Suprapubic skin (tissue), 4 donors: ENCODE results near the gene DSC2. TPM values are rescaled to one million over a fixed set of nuclear protein-coding genes. Genes with fewer than 3 reads are reported as not detected.

Experiments used
- DNase-seq, 2 donors: peaks; one replicate each; pipeline ENCODE4 v3.0.0-alpha.2; 2019; ENCODE audit warnings: low spot score in 2 of 2
- H3K27ac ChIP-seq: fragments of 200-600 bp; sonication (generic); one replicate; pipeline ENCODE4 v1.5.1; 2019
- H3K27me3 ChIP-seq: fragments of 200-600 bp; sonication (generic); one replicate; pipeline ENCODE4 v1.5.1; 2019
- H3K36me3 ChIP-seq: fragments of 200-600 bp; sonication (generic); one replicate; pipeline ENCODE4 v1.5.1; 2019
- H3K4me1 ChIP-seq: fragments of 200-600 bp; sonication (generic); one replicate; pipeline ENCODE4 v1.5.1; 2019
- H3K4me3 ChIP-seq: fragments of 200-600 bp; sonication (generic); one replicate; pipeline ENCODE4 v1.5.1; 2019; ENCODE audit warnings: mild to moderate bottlenecking
- H3K9me3 ChIP-seq: fragments of 200-600 bp; sonication (generic); one replicate; pipeline ENCODE4 v1.5.1; 2019
- EP300 ChIP-seq: sonication (generic); formaldehyde crosslinking; IDR thresholded peaks from one replicate; pipeline ENCODE4 v1.6.1; 2017; ENCODE audit warnings: antibody characterized with exemption
- POLR2A ChIP-seq, 2 donors: fragments of 450-650 bp; IDR thresholded peaks; one replicate each; pipeline ENCODE4 v1.6.1; 2017; ENCODE audit warnings: antibody characterized with exemption in 2 of 2, mild to moderate bottlenecking in 2 of 2, moderate library complexity in 2 of 2
- POLR2AphosphoS5 ChIP-seq, 3 donors: sonication (generic); formaldehyde crosslinking; IDR thresholded peaks; one replicate each; pipeline ENCODE4 v1.6.1; 2017; ENCODE audit warnings: antibody characterized with exemption in 3 of 3
- WGBS: methylation state at CpG from one replicate; pipeline ENCODE4 v1.1.5; 2018; 5-methylcytosine and 5-hydroxymethylcytosine counted together
- total RNA-seq, 4 donors: library from RNA; depleted of rRNA; stranded (reverse); fragments of >200 nt; gene quantifications; one replicate each; pipeline ENCODE4 v1.1.0, GENCODE V29; 2016
- TF ChIP-seq, protein P1 (sequence below), 2 donors: fragments of 200-600 bp in 1 of 2; fragments of 450-650 bp in 1 of 2; sonication (generic) in 1 of 2; IDR thresholded peaks; one replicate each; pipeline ENCODE4 v1.5.1; 2016 to 2019; ENCODE audit warnings: antibody characterized with exemption in 2 of 2, mild to moderate bottlenecking in 1 of 2, moderate library complexity in 1 of 2

Gene DSC2
- total RNA-seq, 4 donors from 2014 or later, result 26.2 to 36.4 (median 32.3) TPM

DNA sequence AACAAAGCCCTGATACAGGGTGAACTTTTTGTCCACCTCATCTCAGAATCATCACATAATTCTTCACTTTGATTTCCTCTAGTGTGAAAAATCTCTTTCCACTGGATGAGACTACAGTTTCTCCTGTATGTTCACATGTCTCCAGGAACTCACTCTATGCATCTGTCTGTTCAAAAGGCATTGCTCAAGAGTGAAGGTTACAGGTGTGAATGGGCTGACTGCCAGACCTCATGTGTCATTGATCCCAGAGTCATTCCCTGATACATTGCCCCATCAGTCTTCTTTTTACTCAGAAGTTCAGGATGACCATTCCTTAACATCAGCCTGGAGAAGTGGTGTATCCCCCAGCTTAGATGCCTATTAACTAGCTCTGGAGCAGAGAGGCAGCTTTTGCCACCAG, 55.3 kb downstream of the DSC2 start:
- H3K36me3 ChIP-seq, result no peaks in the 10 kb centered on the region
- H3K27ac ChIP-seq, result no peak overlapping the region
- H3K4me3 ChIP-seq, result no peak overlapping the region
- peaks cover 18% of the 10 kb centered on the region for H3K27me3 ChIP-seq
- peaks cover 9% of the 10 kb centered on the region for H3K4me1 ChIP-seq
- TF ChIP-seq EP300 (no peak), POLR2AphosphoS5 (IDR thresholded peaks at IDR 0.05) (no peak), POLR2A (IDR thresholded peaks at IDR 0.05) (no peak)
- TF ChIP-seq, protein P1, sequence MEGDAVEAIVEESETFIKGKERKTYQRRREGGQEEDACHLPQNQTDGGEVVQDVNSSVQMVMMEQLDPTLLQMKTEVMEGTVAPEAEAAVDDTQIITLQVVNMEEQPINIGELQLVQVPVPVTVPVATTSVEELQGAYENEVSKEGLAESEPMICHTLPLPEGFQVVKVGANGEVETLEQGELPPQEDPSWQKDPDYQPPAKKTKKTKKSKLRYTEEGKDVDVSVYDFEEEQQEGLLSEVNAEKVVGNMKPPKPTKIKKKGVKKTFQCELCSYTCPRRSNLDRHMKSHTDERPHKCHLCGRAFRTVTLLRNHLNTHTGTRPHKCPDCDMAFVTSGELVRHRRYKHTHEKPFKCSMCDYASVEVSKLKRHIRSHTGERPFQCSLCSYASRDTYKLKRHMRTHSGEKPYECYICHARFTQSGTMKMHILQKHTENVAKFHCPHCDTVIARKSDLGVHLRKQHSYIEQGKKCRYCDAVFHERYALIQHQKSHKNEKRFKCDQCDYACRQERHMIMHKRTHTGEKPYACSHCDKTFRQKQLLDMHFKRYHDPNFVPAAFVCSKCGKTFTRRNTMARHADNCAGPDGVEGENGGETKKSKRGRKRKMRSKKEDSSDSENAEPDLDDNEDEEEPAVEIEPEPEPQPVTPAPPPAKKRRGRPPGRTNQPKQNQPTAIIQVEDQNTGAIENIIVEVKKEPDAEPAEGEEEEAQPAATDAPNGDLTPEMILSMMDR (IDR thresholded peaks at IDR 0.05), result no peak
- H3K9me3 ChIP-seq, result no peaks in the 10 kb centered on the region
- DNase-seq, result no peak

DNA sequence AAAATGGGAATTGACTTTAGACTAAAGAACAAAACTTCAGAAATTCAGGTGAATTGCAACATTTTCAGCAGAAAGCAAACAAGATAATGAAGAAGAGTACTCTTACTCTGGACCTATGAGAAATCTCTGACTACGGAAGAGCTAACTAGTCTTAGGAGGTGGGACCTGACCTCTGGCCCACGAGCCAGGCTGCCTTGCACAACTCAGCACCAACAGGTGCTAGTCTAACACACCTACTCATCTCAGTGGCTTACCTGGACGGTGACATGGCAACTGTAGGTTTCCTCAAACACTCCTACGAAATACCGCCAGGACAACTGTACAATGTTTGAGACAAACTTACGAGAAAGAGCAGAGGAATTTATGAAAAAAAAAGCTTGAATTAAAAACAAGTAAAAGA, 56.6 kb downstream of the DSC2 start:
- no peak for DNase-seq
- TF ChIP-seq POLR2A (IDR thresholded peaks at IDR 0.05) (no peak), POLR2AphosphoS5 (IDR thresholded peaks at IDR 0.05) (no peak), EP300 (no peak)
- TF ChIP-seq, protein P1 (IDR thresholded peaks at IDR 0.05), result no peak
- Histone ChIP-seq H3K27me3 (peaks cover 30% of the 10 kb centered on the region), H3K36me3 (no peaks in the 10 kb centered on the region), H3K9me3 (no peaks in the 10 kb centered on the region), H3K27ac (no peak overlapping the region), H3K4me3 (no peak overlapping the region), H3K4me1 (peaks cover 14% of the 10 kb centered on the region)
- WGBS, result 76% methylated on average over 6 of the region's 6 CpGs

DNA sequence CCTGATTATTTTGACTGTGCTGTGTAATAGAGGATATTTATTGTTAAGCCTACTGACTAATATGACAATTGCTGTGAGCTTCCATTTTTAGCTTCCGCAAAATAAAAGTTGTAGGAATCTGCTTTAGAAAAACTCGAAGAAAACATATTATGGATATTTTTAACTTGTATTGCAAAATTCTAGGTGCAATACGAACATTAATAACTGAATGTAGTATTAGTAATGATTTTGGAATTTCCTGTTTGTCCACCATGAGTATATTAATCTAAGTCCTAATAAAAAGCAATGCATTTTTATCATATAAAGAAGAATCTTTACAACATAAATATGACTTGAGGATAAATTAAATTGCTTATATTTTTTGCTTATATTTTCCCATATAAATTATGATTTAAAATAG, 57.3 kb downstream of the DSC2 start:
- peaks cover 17% of the 10 kb centered on the region for H3K4me1 ChIP-seq

DNA sequence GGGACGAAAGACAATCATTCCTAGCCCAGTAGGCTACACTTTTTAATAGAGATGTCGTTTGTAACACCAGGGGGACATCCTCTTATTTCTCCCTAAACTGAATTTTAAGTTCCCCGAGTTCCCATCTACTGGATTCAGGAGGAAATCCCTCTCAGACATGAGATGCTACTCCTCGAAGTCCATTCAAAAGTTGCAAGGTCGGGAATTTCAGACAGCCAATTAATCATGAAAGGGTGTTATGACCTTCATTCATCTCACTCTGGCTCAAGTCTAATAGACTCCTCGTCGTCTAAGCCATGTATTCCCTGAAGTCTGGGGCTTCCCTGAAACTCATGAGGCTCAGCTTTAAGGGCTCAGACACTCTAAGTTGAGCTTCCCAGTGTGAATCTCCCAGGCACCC, 58.5 kb downstream of the DSC2 start:
- DNase-seq, result no peak
- Histone ChIP-seq H3K27ac (no peak overlapping the region), H3K4me1 (peaks cover 17% of the 10 kb centered on the region), H3K4me3 (no peak overlapping the region), H3K27me3 (peaks cover 33% of the 10 kb centered on the region), H3K36me3 (no peaks in the 10 kb centered on the region), H3K9me3 (no peaks in the 10 kb centered on the region)
- 76% methylated on average over 7 of the region's 7 CpGs for WGBS
- TF ChIP-seq, protein P1 (IDR thresholded peaks at IDR 0.05), result no peak
- TF ChIP-seq POLR2A (IDR thresholded peaks at IDR 0.05) (no peak), EP300 (no peak), POLR2AphosphoS5 (IDR thresholded peaks at IDR 0.05) (no peak)

More for the DNA sequence above, 57.3 kb downstream of the DSC2 start:
- WGBS, result 54% methylated on average over 3 of the region's 3 CpGs
- TF ChIP-seq EP300 (no peak), POLR2A (IDR thresholded peaks at IDR 0.05) (no peak), POLR2AphosphoS5 (IDR thresholded peaks at IDR 0.05) (no peak)
- TF ChIP-seq, protein P1 (IDR thresholded peaks at IDR 0.05), result no peak
- Histone ChIP-seq H3K27ac (no peak overlapping the region), H3K36me3 (no peaks in the 10 kb centered on the region), H3K9me3 (no peaks in the 10 kb centered on the region), H3K4me3 (no peak overlapping the region), H3K27me3 (peaks cover 33% of the 10 kb centered on the region)
- no peak for DNase-seq

DNA sequence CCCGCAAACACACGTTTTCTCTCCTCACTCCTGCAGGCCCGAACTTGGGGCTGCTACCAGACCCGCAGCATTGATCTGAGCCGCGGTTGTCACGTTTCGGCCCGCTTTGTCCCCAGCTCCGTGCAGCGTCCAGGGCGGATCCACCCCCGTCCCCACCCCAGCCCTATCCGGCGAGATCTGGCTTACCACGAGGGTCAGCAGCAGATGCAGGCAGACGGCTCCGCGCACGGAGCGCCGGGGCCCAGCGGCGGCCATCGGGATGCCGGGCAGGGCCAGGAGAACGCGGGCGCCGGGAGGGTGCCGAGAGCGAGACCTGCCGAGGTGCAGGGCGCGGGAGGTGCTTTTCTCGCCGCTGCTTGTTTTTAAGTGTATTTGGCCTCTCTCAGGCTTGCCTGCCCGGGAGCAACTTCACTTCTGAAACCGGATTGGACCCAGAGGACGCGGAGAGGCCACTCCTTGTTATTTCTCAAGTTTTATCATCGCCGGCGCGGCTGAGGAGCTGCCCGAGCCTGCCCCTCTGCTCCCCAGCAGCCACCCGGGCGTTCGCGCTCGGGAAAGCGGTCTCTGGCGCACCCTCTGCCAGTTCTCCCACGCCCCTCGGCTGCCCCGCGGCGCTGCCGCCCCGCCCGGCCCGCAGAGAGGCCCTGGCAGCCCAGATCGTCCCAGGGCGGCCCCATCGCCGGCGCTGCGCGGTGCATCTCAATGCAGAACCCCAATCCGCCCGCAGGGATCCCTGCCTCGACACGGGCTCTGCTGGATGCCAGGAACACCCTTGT, 59.6 kb downstream of the DSC2 start, which contains the start of gene DSC3:
Gene DSC3, minus strand, starts transcription at position 337 of the 776 bp plus-strand sequence. Its CDS starts 82 bp downstream, at position 255.
- Histone ChIP-seq H3K4me3 (peak within 1 kb of the TSS; percentile 52), H3K27ac (peak within 1 kb of the TSS; percentile 89), H3K36me3 (no peaks in the 10 kb centered on the region), H3K4me1 (peaks cover 14% of the 10 kb centered on the region), H3K9me3 (no peaks in the 10 kb centered on the region), H3K27me3 (peaks cover 33% of the 10 kb centered on the region)
- DNase-seq, result peak; percentile 73 to 81
- TF ChIP-seq, protein P1 (IDR thresholded peaks at IDR 0.05), result peak; percentile 3 to 5
- TF ChIP-seq EP300, result no peak
- TF ChIP-seq POLR2A (IDR thresholded peaks at IDR 0.05), result peak; percentile 20 to 45
- WGBS, result 0% methylated on average over 15 of the region's 73 CpGs
